Large intestine (tissue), 12 donors: ENCODE results near the gene SCGB3A2. TPM values are rescaled to one million over a fixed set of nuclear protein-coding genes. Genes with fewer than 3 reads are reported as not detected.
A peak's percentile ranks its signal among the peaks of the same experiment; 100 is the strongest.

ENCODE experiments used
- DNase-seq, 2 donors: peaks; one replicate each; pipeline versions ENCODE4 v3.0.0 to v3.0.0-alpha.2; 2013
- H3K27ac ChIP-seq: one replicate; pipeline ENCODE4 v1.5.1; 2013; ENCODE audit warnings: low read length
- H3K27me3 ChIP-seq: 2 replicates; pipeline ENCODE4 v1.6.1; 2013; ENCODE audit warnings: low read length; ENCODE audit not compliant: control insufficient read depth, insufficient read depth
- H3K36me3 ChIP-seq: 2 replicates; pipeline ENCODE4 v1.6.1; 2013; ENCODE audit warnings: low read length; ENCODE audit not compliant: control insufficient read depth, insufficient read depth
- H3K4me1 ChIP-seq: one replicate; pipeline ENCODE4 v1.6.1; 2013; ENCODE audit warnings: low read length; ENCODE audit not compliant: control insufficient read depth, insufficient read depth
- H3K4me3 ChIP-seq: one replicate; pipeline ENCODE4 v1.5.1; 2013; ENCODE audit warnings: low read length
- H3K9me3 ChIP-seq: one replicate; pipeline ENCODE4 v1.6.1; 2013; ENCODE audit warnings: mild to moderate bottlenecking, low read depth, low read length, moderate library complexity; ENCODE audit not compliant: control insufficient read depth
- WGBS: methylation state at CpG from one replicate; pipeline ENCODE4 v1.1.5; 2013; ENCODE audit warnings: low lambda C conversion rate; ENCODE audit not compliant: insufficient coverage; 5-methylcytosine and 5-hydroxymethylcytosine counted together
- long read RNA-seq, 11 donors: transcript quantifications; one replicate each; lab custom pipeline, GENCODE V29; 2026
- polyA plus RNA-seq: library from polyadenylated mRNA; unstranded; fragments of 120-200 nt; gene quantifications from one replicate; pipeline ENCODE4 v1.2.1, GENCODE V29; 2013

SCGB3A2 gene
- polyA plus RNA-seq, result not detected
- long read RNA-seq, donor 1, transcript SCGB3A2-201 (3 exons, 515 nt), result major isoform, 11 of 16 reads
- long read RNA-seq, donor 1, partial matches to known transcripts, result 5 of 16 reads
- long read RNA-seq, donor 1, other reads (novel, unspliced or antisense), result 0 of 16 reads
- long read RNA-seq, donor 2, result 0 reads
- long read RNA-seq, donor 3, transcript SCGB3A2-201 (3 exons, 515 nt), result major isoform, 13 of 22 reads
- long read RNA-seq, donor 3, partial matches to known transcripts, result 9 of 22 reads
- long read RNA-seq, donor 3, other reads (novel, unspliced or antisense), result 0 of 22 reads
- long read RNA-seq, donor 4, result 0 reads
- long read RNA-seq, donor 5, partial matches to known transcripts, result 8 of 12 reads
- long read RNA-seq, donor 5, other reads (novel, unspliced or antisense), result 0 of 12 reads
- long read RNA-seq, donor 6, transcript SCGB3A2-201 (3 exons, 515 nt), result major isoform, 45 of 78 reads
- long read RNA-seq, donor 6, partial matches to known transcripts, result 33 of 78 reads
- long read RNA-seq, donor 6, other reads (novel, unspliced or antisense), result 0 of 78 reads
- long read RNA-seq, donor 7, result 0 reads
- long read RNA-seq, donor 8, result 0 reads
- long read RNA-seq, donor 9, result 0 reads
- long read RNA-seq, donor 10, transcript SCGB3A2-201 (3 exons, 515 nt), result major isoform, 5 of 5 reads
- long read RNA-seq, donor 10, partial matches to known transcripts, result 0 of 5 reads
- long read RNA-seq, donor 10, other reads (novel, unspliced or antisense), result 0 of 5 reads
- long read RNA-seq, donor 11, transcript SCGB3A2-201 (3 exons, 515 nt), result major isoform, 5 of 5 reads
- long read RNA-seq, donor 11, partial matches to known transcripts, result 0 of 5 reads
- long read RNA-seq, donor 11, other reads (novel, unspliced or antisense), result 0 of 5 reads

GRCh38 chr5:147878066-147878759 lies at the start of gene SCGB3A2:
Gene SCGB3A2, plus strand, starts transcription at chr5:147878711. Its CDS starts 93 bp downstream, at chr5:147878804.
- WGBS, result 100% methylated on average over 1 of the region's 2 CpGs
- no peak for DNase-seq
- no peaks in the 10 kb centered on the region for H3K27me3 ChIP-seq

GRCh38 chr5:147830035-147830434 lies 48.5 kb upstream of the SCGB3A2 start:
- Histone ChIP-seq H3K27ac (no peak overlapping the region), H3K4me3 (peak overlapping the region; percentile 44), H3K9me3 (no peaks in the 10 kb centered on the region), H3K36me3 (peaks cover 4% of the 10 kb centered on the region), H3K27me3 (no peaks in the 10 kb centered on the region), H3K4me1 (peaks cover 27% of the 10 kb centered on the region)
- no peak for DNase-seq

More at GRCh38 chr5:147878066-147878759, at the start of gene SCGB3A2:
- Histone ChIP-seq H3K4me3 (no peak within 1 kb of the TSS), H3K9me3 (no peaks in the 10 kb centered on the region), H3K27ac (no peak within 1 kb of the TSS), H3K4me1 (no peaks in the 10 kb centered on the region), H3K36me3 (no peaks in the 10 kb centered on the region)

GRCh38 chr5:147831465-147831864 lies 47.0 kb upstream of the SCGB3A2 start, which contains the start of gene SPINK1:
Gene SPINK1, minus strand, starts transcription at chr5:147831671. Its CDS starts 94 bp downstream, at chr5:147831577.
- peaks cover 37% of the 10 kb centered on the region for H3K4me1 ChIP-seq
- peaks cover 4% of the 10 kb centered on the region for H3K36me3 ChIP-seq
- DNase-seq, result peak; percentile 85 to 92
- peak within 1 kb of the TSS; percentile 76 for H3K27ac ChIP-seq
- no CpG with 5 or more reads among the region's 3 CpGs for WGBS
- H3K4me3 ChIP-seq, result peak within 1 kb of the TSS; percentile 44
- no peaks in the 10 kb centered on the region for H3K27me3 ChIP-seq
- H3K9me3 ChIP-seq, result no peaks in the 10 kb centered on the region

GRCh38 chr5:147832541-147832940 lies 46.0 kb upstream of the SCGB3A2 start:
- Histone ChIP-seq H3K36me3 (no peaks in the 10 kb centered on the region), H3K9me3 (no peaks in the 10 kb centered on the region), H3K27ac (peak overlapping the region; percentile 76), H3K4me1 (peaks cover 48% of the 10 kb centered on the region), H3K4me3 (no peak overlapping the region), H3K27me3 (no peaks in the 10 kb centered on the region)
- WGBS, result 15% methylated on average over 1 of the region's 1 CpG
- no peak for DNase-seq

GRCh38 chr5:147835386-147835798 lies 43.1 kb upstream of the SCGB3A2 start:
- Histone ChIP-seq H3K27ac (no peak overlapping the region), H3K4me3 (no peak overlapping the region), H3K4me1 (peaks cover 54% of the 10 kb centered on the region), H3K36me3 (no peaks in the 10 kb centered on the region), H3K9me3 (no peaks in the 10 kb centered on the region), H3K27me3 (no peaks in the 10 kb centered on the region)
- WGBS, result no CpG with 5 or more reads among the region's 2 CpGs
- peak in 1 of 2 donors; percentile 49 for DNase-seq

- Histone ChIP-seq H3K27ac (no peak overlapping the region), H3K4me3 (no peak overlapping the region), H3K4me1 (peaks cover 54% of the 10 kb centered on the region), H3K9me3 (no peaks in the 10 kb centered on the region), H3K27me3 (no peaks in the 10 kb centered on the region), H3K36me3 (no peaks in the 10 kb centered on the region)
- WGBS, result 67% methylated on average over 1 of the region's 3 CpGs
- DNase-seq, result no peak
Observed at GRCh38 chr5:147836439-147836838, 42.1 kb upstream of the SCGB3A2 start.

- Histone ChIP-seq H3K27ac (no peak overlapping the region), H3K9me3 (no peaks in the 10 kb centered on the region), H3K4me1 (peaks cover 7% of the 10 kb centered on the region), H3K36me3 (no peaks in the 10 kb centered on the region), H3K27me3 (no peaks in the 10 kb centered on the region), H3K4me3 (no peak overlapping the region)
- no peak for DNase-seq
- no CpG with 5 or more reads among the region's 2 CpGs for WGBS
Observed at GRCh38 chr5:147842869-147843268, 35.6 kb upstream of the SCGB3A2 start.

- WGBS, result no CpG with 5 or more reads among the region's 3 CpGs
- Histone ChIP-seq H3K27me3 (no peaks in the 10 kb centered on the region), H3K36me3 (no peaks in the 10 kb centered on the region), H3K4me1 (no peaks in the 10 kb centered on the region), H3K27ac (no peak overlapping the region), H3K9me3 (no peaks in the 10 kb centered on the region), H3K4me3 (no peak overlapping the region)
- no peak for DNase-seq
Observed at GRCh38 chr5:147844846-147845245, 33.7 kb upstream of the SCGB3A2 start.

GRCh38 chr5:147845618-147846017 lies 32.9 kb upstream of the SCGB3A2 start:
- Histone ChIP-seq H3K36me3 (no peaks in the 10 kb centered on the region), H3K9me3 (no peaks in the 10 kb centered on the region), H3K4me1 (no peaks in the 10 kb centered on the region), H3K27ac (no peak overlapping the region), H3K4me3 (no peak overlapping the region), H3K27me3 (no peaks in the 10 kb centered on the region)
- WGBS, result no CpG with 5 or more reads among the region's 4 CpGs
- no peak for DNase-seq

GRCh38 chr5:147849226-147849625 lies 29.3 kb upstream of the SCGB3A2 start:
- Histone ChIP-seq H3K36me3 (no peaks in the 10 kb centered on the region), H3K9me3 (no peaks in the 10 kb centered on the region), H3K27ac (no peak overlapping the region), H3K27me3 (no peaks in the 10 kb centered on the region), H3K4me3 (no peak overlapping the region), H3K4me1 (no peaks in the 10 kb centered on the region)
- WGBS, result 78% methylated on average over 1 of the region's 2 CpGs
- no peak for DNase-seq
